ENCODE data around the gene TNFRSF1A.

DNA sequence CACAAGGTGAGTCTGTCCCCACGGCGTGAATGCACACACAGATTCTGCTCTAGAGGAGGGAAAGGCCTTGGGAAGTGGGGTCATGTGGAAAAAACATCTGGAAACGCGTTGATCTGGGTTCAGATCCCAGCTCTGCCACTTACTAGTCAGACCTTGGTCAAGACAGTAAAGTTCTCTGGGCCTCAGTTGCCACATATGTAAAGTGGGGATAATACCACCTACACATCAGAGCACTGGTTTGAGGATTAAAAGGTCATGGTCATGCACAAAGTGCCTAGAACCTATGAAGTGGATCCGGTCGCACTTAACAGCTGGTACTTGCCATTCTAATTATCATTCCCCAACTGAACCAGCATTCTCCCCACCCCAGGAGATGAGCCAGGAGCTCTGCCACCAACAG is 26.7 kb downstream of the TNFRSF1A start:
- no peak for TF ChIP-seq POLR2A (IDR thresholded peaks at IDR 0.05; ENCODE audit: low read length)
- no peak for TF ChIP-seq GATA1 (IDR thresholded peaks at IDR 0.05; ENCODE audit: low read depth, low read length)

Measured in erythroblast (primary cell).